BLaER1 treated with 17β-estradiol and CSF1 and Interleukin-3, amounts not matched to agents 10 nM and 100 nM (cell line): Measurements from ENCODE around the gene ENAH.
"Not testable (repeated sequence)": the region's sequence is repeated elsewhere in the genome, so short reads cannot be mapped to it uniquely, and the experiment has no call there.

Source experiments
- H3K27ac ChIP-seq, 11 experiments: shearing (Covaris generic); formaldehyde crosslinking; 2 replicates each; pipeline ENCODE4 v1.8.1; 2022
- H3K27me3 ChIP-seq, 11 experiments: shearing (Covaris generic); formaldehyde crosslinking; 2 replicates each; pipeline ENCODE4 v1.8.1; 2022
- H3K36me3 ChIP-seq, 11 experiments: shearing (Covaris generic); formaldehyde crosslinking; 2 replicates each; pipeline ENCODE4 v1.8.1; 2022
- H3K4me1 ChIP-seq, 10 experiments: shearing (Covaris generic); formaldehyde crosslinking; 2 replicates each; pipeline ENCODE4 v1.8.1; 2022
- H3K4me2 ChIP-seq, 11 experiments: shearing (Covaris generic); formaldehyde crosslinking; 2 replicates each; pipeline ENCODE4 v1.8.1; 2022
- H3K4me3 ChIP-seq, 10 experiments: shearing (Covaris generic); formaldehyde crosslinking; 2 replicates each; pipeline ENCODE4 v1.8.1; 2022
- H3K9ac ChIP-seq, 11 experiments: shearing (Covaris generic); formaldehyde crosslinking; 2 replicates each; pipeline ENCODE4 v1.8.1; 2022
- H3K9me3 ChIP-seq, 11 experiments: shearing (Covaris generic); formaldehyde crosslinking; replicated peaks in 1 of 11; 2 replicates each; pipeline ENCODE4 v1.8.1; 2022
- H4K20me1 ChIP-seq, 11 experiments: shearing (Covaris generic); formaldehyde crosslinking; 2 replicates each; pipeline ENCODE4 v1.8.1; 2022
- Cebpa-rat ChIP-seq, 11 experiments: shearing (Covaris generic); IDR thresholded peaks; 2 replicates each; pipeline ENCODE4 v1.8.1; 2022

ENAH gene

DNA sequence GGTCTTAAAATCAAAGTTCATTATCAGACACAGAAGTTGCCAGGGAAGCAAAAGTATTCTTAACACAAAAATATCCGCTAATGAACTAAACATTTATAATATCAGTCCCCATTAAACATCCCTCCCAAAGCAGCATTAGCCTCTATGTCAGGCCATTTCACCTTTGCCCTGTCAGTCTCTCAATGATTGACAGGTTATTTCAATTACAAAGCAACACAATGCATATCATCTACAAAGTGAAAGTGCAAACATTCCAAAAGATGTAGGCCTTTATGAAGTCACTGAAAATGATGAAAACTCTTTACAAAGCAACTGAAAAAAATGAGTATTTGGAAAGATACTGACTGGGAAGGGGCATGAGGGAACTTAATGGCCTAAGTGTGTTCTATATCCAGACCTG lies 14.1 kb downstream of the ENAH start:
- Histone ChIP-seq H3K27ac (no peak overlapping the region), H3K9me3 (peaks cover 10 to 56% (median 40%) of the 10 kb centered on the region in 11 experiments), H4K20me1 (peaks cover 0 to 19% (median 0%) of the 10 kb centered on the region in 11 experiments; a peak in 3 of 22 replicates), H3K4me1 (peaks cover 0 to 4% (median 0%) of the 10 kb centered on the region in 10 experiments; a peak in 1 of 20 replicates), H3K36me3 (peaks cover 4 to 74% (median 39%) of the 10 kb centered on the region in 11 experiments; a peak in 20 of 22 replicates), H3K4me2 (no peak overlapping the region), H3K9ac (no peak overlapping the region), H3K4me3 (no peak overlapping the region), H3K27me3 (no peaks in the 10 kb centered on the region)
- no peak for TF ChIP-seq Cebpa-rat (IDR thresholded peaks at IDR 0.05)

DNA sequence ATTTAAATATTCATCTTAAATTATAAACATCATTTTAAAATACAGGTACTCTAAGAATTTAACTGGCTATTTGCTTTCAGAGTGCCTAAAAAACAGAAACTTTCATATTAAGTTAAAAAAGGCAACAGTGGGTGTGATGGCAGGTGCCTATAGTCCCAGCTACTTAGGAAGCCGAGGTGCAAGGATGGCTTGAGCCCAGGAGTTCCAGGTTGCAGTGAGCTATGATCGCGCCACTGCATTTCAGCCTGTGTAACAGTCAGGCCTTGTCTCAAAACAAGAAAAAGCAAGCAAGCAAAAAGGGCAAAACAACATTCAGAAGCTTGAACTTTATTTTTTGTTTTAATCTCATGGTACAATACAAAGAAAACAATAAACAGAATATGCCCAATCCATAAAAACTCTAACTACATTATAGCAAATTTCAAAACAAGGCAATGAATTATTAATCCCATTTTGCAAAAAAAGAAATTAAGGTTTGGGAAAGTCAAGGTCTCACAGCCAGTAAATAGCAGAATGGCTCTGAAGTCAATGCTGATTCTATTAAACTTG lies 15.2 kb downstream of the ENAH start:
- TF ChIP-seq Cebpa-rat (IDR thresholded peaks at IDR 0.05): no peak

DNA sequence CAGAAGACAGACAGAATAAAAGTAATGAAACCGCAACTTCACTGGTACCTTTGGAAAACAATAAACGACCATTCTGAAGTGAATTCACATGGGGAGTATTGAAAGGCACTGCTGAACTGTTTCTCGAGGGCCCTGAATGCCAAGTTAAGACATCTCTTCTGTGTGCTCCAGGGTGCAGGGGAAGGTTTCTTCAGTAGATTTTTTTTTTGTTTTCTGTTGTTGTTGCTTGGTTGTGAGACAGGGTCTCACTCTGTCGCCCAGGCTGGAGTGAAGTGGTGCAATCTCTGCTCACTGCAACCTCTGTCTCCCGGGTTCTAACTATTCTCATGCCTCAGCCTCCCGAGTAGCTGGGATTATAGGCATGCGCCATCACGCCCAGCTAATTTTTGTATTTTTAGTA lies 15.9 kb downstream of the ENAH start:
- H4K20me1 ChIP-seq: peaks cover 0 to 19% (median 0%) of the 10 kb centered on the region in 11 experiments; a peak in 5 of 22 replicates
- H3K36me3 ChIP-seq: peaks cover 0 to 55% (median 30%) of the 10 kb centered on the region in 11 experiments; a peak in 18 of 22 replicates

More for the DNA sequence above, 15.2 kb downstream of the ENAH start:
- Histone ChIP-seq H3K4me3 (no peak overlapping the region), H4K20me1 (peaks cover 0 to 19% (median 0%) of the 10 kb centered on the region in 11 experiments; a peak in 5 of 22 replicates), H3K4me1 (peaks cover 0 to 5% (median 0%) of the 10 kb centered on the region in 10 experiments; a peak in 5 of 20 replicates), H3K9ac (no peak overlapping the region), H3K36me3 (peaks cover 0 to 63% (median 34%) of the 10 kb centered on the region in 11 experiments; a peak in 18 of 22 replicates), H3K4me2 (no peak overlapping the region), H3K27ac (no peak overlapping the region), H3K9me3 (peaks cover 10 to 53% (median 36%) of the 10 kb centered on the region in 11 experiments), H3K27me3 (no peaks in the 10 kb centered on the region)

GRCh38 chr1:225635649-225636048 lies 17.3 kb downstream of the ENAH start:
- no peak overlapping the region for H3K9ac ChIP-seq
- peaks cover 0 to 5% (median 0%) of the 10 kb centered on the region in 10 experiments; a peak in 5 of 20 replicates for H3K4me1 ChIP-seq
- no peak for TF ChIP-seq Cebpa-rat (IDR thresholded peaks at IDR 0.05)
- H3K9me3 ChIP-seq: peaks cover 10 to 36% (median 23%) of the 10 kb centered on the region in 11 experiments
- H3K4me3 ChIP-seq: no peak overlapping the region
- H3K36me3 ChIP-seq: peaks cover 0 to 42% (median 19%) of the 10 kb centered on the region in 11 experiments; a peak in 16 of 22 replicates
- peak overlapping the region in 1 of 11 experiments; percentile 26; a peak in 1 of 22 replicates for H3K4me2 ChIP-seq
- peaks cover 0 to 26% (median 0%) of the 10 kb centered on the region in 11 experiments; a peak in 5 of 22 replicates for H4K20me1 ChIP-seq
- H3K27me3 ChIP-seq: no peaks in the 10 kb centered on the region
- H3K27ac ChIP-seq: no peak overlapping the region

More for the DNA sequence above, 15.9 kb downstream of the ENAH start:
- H3K27me3 ChIP-seq, H3K27ac ChIP-seq, H3K4me3 ChIP-seq, H3K4me2 ChIP-seq, H3K4me1 ChIP-seq, H3K9ac ChIP-seq: not testable (repeated sequence)
- H3K9me3 ChIP-seq: peaks cover 10 to 49% (median 34%) of the 10 kb centered on the region in 11 experiments

DNA sequence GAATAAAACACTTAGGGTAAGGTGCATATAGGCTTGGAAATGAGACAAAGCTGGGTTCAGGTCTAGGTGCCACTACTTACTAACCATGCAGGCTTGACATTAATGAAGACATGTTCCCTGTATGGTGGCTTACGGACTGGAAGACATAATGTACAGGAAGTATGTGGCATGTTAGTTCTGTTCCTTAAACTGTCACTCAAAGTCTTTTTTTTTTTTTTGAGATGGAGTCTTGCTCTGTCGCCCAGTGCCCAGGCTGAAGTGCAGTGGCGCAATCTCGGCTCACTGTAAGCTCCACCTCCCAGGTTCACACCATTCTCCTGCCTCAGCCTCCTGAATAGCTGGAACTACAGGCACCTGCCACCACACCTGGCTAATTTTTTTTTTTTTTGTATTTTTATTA lies 20.1 kb downstream of the ENAH start:
- peaks cover 3 to 11% (median 6%) of the 10 kb centered on the region in 11 experiments; a peak in 21 of 22 replicates for H3K9me3 ChIP-seq
- H3K9ac ChIP-seq, H3K4me3 ChIP-seq, H3K27ac ChIP-seq, H3K27me3 ChIP-seq, H3K4me2 ChIP-seq, H3K4me1 ChIP-seq: not testable (repeated sequence)
- H3K36me3 ChIP-seq: peaks cover 0 to 17% (median 4%) of the 10 kb centered on the region in 11 experiments; a peak in 10 of 22 replicates
- peaks cover 0 to 37% (median 0%) of the 10 kb centered on the region in 11 experiments; a peak in 6 of 22 replicates for H4K20me1 ChIP-seq

DNA sequence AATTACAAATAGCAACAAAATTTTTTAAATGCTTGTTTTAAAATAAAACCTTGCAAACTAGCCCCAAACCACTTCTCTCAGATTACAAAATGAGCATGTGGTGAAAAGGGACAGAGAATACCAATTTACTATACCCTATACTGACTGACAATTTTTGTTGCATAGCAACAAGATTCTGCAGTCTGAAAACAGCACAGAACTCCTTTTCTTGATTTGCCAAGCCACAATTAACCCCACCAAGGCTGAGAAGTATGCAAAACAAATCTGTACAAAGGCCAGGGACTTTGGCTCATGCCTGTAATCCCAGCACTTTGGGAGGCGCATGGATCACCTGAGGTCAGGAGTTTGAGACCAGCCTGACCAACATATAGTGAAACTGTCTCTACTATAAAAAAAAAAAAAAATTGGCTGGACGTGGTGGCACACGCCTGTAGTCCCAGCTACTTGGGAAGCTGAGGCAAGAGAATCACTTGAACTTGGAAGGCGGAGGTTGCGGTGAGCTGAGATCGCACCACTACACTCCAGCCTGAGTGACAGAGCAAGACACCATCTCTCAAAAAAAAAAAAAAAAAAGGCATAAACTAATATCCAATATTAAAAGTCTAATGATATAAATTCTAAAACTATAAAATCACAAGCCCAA lies 21.8 kb downstream of the ENAH start:
- peaks cover 0 to 5% (median 0%) of the 10 kb centered on the region in 11 experiments; a peak in 1 of 22 replicates for H3K36me3 ChIP-seq
- peaks cover 0 to 29% (median 0%) of the 10 kb centered on the region in 11 experiments; a peak in 5 of 22 replicates for H4K20me1 ChIP-seq
- no peak overlapping the region for H3K4me3 ChIP-seq
- no peaks in the 10 kb centered on the region for H3K27me3 ChIP-seq
- no peak for TF ChIP-seq Cebpa-rat (IDR thresholded peaks at IDR 0.05)
- no peak overlapping the region for H3K4me2 ChIP-seq
- H3K27ac ChIP-seq: no peak overlapping the region
- no peak overlapping the region for H3K9ac ChIP-seq
- H3K4me1 ChIP-seq: peaks cover 0 to 27% (median 19%) of the 10 kb centered on the region in 10 experiments; a peak in 16 of 20 replicates
- H3K9me3 ChIP-seq: peaks cover 0 to 4% (median under 1%) of the 10 kb centered on the region in 11 experiments; a peak in 2 of 22 replicates

DNA sequence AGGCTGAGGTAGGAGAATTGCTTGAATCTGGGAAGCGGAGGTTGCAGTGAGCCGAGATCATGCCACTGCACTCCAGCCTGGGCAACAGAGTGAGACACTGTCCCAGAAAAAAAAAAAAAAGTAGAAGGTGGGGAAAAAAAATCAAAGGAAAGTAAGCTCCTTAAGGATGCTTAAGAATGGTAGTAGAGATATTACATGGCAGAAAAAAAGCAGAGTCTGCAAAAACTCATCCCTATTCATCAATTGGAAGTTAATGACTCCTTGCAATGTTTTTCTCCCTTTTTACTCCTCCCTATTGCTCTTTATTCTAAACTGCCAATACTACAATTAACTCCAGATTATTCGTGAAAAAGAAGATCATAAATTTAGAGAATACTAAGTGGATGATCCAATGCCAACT lies 23.4 kb downstream of the ENAH start:
- Histone ChIP-seq H4K20me1 (peaks cover 0 to 22% (median 0%) of the 10 kb centered on the region in 11 experiments; a peak in 5 of 22 replicates), H3K9me3 (peaks cover 0 to 16% (median 6%) of the 10 kb centered on the region in 11 experiments; a peak in 6 of 22 replicates)
- TF ChIP-seq Cebpa-rat (IDR thresholded peaks at IDR 0.05): no peak

DNA sequence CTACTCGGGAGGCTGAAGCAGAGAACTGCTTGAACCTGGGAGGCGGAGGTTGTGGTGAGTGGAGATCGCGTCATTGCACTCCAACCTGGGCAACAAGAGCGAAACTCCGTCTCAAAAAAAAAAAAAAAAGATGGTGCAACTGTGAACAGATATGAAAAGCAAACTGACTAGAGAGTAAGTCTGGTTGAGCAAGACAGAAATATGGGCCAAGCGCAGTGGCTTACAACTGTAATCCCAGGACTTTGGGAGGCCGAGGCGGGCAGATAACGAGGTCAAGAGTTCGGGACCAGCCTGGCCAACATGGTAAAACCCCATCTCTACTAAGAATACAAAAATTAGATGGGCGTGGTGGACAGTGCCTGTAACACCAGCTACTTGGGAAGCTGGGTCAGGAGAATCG lies 24.1 kb downstream of the ENAH start:
- H3K27ac ChIP-seq, H3K9ac ChIP-seq, H3K4me3 ChIP-seq, H3K27me3 ChIP-seq, H3K4me2 ChIP-seq: not testable (repeated sequence)
- peaks cover 0 to 18% (median 11%) of the 10 kb centered on the region in 11 experiments; a peak in 8 of 22 replicates for H3K36me3 ChIP-seq
- peaks cover 0 to 22% (median 0%) of the 10 kb centered on the region in 11 experiments; a peak in 5 of 22 replicates for H4K20me1 ChIP-seq
- H3K4me1 ChIP-seq: peaks cover 0 to 28% (median 19%) of the 10 kb centered on the region in 10 experiments; a peak in 16 of 20 replicates
- peaks cover 0 to 19% (median 6%) of the 10 kb centered on the region in 11 experiments; a peak in 6 of 22 replicates for H3K9me3 ChIP-seq

More for the DNA sequence above, 23.4 kb downstream of the ENAH start:
- H3K9ac ChIP-seq: no peak overlapping the region
- H3K4me2 ChIP-seq: no peak overlapping the region
- no peak overlapping the region for H3K27ac ChIP-seq
- H3K27me3 ChIP-seq: no peaks in the 10 kb centered on the region
- H3K4me3 ChIP-seq: no peak overlapping the region
- H3K4me1 ChIP-seq: peaks cover 0 to 28% (median 19%) of the 10 kb centered on the region in 10 experiments; a peak in 16 of 20 replicates
- peaks cover 0 to 14% (median 8%) of the 10 kb centered on the region in 11 experiments; a peak in 6 of 22 replicates for H3K36me3 ChIP-seq
